Inflammatory macrophage (primary cell): ENCODE data around the gene DENND6B.

Experiments used
- DNase-seq, 2 donors: peaks; one replicate each; pipeline ENCODE4 v3.0.0-alpha.2; 2020 to 2022

The DENND6B gene

DNA sequence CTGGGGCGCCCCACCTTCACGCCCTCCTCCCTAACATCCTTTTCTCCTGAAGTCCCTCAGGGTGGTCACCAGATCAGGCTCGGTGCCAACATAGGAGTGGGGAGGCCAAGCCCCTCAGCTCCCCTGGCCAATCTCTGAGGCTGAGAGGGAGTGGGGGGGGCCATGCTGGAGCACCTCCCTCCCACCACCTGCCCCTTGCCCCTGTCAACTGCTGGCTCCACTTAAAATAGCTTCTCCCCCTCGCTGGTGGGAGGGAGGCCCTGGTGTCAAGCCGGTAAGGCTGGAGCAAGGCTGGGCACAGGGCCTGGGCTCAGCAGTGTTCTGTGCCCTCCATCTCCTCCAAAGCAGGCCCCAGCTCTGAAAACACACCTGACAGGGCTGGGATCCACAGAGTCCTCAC lies 24.2 kb downstream of the DENND6B start:
- no peak for DNase-seq

DNA sequence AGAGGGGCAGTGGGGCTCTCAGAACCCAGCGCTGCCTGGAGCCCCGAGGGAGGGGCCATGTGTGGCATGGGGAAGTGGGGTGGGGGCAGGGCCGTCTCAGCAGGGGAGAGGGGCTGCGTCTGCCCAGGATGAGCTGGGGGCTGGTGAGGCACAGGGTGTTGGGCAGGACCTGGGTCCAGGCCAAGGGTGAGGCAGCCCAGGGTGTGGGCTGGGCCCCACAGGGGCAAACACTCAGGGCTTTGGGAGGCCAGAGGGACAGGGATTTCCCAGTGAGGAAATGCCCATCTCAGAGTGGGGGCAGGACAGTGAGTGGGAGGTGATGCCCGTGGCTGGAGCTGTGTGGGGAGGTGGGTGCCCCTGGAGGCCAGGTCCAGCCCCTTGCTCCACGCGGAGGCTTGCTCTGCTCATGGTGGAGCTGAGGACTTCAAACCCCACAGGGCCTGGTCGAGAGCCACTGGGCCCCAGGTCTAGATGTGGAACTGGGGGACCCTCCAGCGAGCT lies 24.7 kb downstream of the DENND6B start:
- DNase-seq: peak; percentile 16 to 50

DNA sequence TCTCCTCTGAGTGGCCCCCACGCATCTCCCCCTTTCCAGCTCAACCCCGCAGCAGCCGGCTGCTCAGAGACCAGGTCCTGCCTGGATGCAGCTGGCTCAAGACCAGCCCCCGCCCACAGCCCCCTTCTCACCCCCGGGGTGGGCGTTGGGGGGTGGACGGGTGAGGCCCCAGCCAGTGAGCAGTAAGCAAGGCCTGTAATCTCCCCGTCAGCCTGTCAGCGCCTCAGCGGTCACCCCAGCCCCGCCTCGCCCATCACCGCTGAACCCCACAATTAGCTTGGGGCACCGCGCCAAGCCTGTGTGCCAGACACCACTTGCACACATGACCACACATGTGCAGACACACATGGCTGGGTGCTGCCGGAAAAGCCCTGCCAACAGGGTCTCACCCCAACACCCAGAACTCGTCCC lies 25.2 kb downstream of the DENND6B start:
- DNase-seq: no peak

DNA sequence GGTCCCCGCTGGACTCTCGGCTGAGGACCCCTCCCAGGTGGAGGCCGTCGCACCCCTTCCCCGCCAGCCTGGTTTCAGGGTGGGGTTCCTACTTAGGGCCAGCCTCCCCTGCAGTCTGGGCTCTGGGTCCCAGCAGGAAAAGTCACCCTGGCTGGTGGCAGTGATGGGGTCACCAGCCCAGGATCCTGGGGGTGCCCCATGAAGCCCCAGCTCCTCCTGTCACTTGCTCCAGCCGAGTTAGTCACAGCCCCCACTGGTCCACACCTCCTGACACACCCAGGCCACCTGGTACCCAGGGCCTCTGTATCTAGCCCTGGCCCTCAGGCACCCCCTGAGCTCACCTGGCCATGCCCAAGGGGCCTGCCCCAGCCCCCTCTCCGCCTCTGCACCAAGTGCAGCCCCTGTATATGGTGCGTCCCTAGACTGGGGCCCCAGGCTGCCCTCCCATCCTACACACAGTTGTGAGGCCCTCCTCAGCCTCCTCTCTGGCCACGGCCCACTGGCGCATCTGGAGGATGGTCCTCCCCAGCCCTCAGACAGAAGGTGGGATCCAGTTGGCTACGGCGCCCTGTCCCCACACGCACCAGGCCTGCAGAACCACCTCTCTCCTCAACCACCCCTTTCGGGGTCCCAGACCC lies 26.1 kb downstream of the DENND6B start:
- DNase-seq: no peak

DNA sequence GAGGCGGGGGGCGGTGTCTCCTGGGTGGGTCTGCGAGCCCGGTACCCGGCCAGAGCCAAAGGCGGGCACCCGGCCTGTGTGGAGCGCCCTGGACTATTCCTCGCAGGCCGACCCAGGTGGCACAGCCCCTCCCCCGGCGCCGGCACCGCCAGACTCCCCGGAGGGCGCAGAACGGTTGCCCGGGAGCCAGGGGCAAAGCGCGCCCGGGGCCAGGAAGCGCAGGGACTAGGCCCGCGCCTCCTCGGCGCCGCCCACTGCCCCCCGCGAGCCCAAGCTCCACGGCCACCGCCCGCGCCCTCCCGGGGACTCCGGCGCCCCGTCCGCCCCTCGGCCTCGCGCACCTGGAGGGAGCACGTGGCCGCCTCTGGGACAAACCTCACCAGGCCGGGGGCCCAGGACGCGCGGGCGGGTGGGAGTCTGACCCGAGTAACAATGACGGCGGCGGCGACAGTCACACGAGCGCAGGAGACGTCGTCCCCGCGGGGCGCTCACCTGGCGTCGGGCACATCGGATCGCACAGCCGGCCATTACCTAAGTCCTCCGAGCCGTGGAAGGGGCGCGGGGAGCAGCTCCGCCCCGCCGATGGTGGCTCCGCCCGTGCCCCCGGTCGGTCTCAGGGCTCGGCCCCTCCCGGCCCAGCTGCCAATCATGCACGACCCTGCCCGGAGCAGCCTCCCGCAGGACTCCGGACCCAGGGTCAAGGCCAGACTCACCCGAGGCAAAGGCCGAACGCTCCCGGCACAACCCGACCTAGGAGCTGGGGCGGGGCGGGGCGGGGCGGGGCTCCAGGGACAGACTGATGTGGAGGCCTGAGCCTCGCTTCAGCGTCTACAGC lies 26.8 kb downstream of the DENND6B start:
- DNase-seq: no peak

DNA sequence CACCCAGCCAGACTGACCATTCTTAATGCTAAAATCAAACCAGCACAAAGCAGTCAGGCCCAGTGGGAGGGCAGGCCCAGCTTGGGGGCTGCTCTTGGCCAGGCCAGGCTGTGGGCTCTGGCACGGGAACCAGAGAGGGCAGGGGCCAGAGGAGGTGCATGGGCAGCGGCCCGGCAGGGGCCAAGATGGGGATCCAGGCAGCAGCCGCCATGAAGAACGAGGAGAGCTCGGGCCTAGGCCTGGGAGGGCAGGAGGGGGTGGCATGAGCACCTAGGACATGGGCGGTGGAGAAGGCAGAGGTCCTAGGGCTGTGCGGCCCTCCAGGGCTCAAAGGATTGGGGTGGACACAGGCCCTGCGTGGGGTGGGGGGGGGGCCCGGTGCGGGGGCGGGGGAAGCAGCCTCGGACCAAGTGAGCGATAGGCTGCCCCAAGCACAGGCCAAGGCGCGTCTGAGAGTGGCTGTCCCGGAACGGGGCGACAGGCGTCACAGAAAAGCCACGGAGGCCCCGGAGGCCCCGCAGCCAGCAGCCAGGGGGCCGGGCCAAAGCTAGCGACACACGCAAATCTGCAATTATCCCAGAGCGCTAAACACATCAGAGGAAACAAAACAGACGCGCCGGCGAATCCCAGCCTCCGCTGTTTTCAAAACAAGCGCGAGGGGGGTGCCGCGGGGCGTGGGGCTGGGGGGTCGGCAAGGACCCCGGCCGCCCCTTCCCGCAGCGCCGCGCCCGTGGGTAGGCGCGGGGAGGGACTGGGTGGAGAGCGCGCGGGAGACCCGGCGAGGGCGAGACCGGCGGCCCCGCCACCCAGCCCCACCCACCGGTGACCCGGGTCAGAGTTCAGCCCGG lies 27.7 kb downstream of the DENND6B start:
- DNase-seq: peak in 1 of 2 donors; percentile 16

DNA sequence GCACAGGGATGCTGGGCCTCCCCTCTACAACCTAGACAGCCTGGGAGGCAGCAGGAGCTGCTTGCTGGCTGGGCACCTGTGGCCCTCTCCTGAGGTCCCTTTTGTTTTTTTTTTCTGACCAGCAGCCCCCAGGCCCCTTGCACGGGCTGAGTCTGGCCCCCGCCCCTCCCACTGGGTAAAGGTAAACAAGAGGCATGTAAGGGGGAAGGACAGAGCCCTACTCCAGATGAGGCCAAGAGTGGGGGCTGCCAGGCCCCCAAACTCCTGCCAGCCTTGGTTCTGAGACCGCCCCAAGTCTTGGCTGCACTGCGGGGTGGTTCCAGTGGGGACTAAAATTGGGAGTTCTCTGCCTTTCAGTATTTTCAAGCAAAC lies 28.6 kb downstream of the DENND6B start:
- no peak for DNase-seq

DNA sequence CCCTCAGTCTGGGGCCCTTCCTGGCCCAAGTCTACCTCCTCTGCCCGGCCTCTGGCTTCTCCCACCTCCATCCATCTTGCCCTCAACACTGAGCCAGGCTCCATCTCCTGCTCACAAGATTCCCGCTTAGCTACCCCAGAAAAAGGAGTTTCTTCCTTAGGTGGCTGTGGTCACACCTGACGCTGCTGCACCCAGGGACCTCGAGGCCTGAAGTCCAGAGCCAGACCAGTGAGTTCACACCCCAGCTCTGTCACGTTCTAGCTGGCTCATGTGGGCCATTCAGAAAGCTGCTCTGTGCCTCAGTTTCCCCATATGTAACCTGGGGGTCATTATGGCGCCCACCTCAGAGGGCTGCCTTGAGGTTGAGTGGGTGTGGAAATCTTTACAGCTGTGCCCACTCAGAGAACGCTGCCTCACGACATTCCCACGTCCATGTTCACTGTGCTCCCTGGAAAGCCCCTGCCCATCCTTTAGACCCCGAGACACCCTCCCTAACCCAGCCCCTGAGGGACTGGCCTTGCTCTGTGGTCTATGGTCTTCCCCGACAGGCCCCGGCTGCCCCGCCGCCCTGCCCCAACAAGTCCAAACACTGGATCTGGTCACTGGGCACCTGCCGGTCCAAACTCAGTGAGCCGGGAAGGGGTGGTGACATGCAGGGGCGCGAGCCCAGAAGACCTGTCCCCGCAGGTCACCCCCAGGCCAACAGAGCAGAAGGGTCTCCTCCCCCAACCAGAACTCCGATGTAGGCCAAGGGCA lies 29.1 kb downstream of the DENND6B start:
- no peak for DNase-seq

DNA sequence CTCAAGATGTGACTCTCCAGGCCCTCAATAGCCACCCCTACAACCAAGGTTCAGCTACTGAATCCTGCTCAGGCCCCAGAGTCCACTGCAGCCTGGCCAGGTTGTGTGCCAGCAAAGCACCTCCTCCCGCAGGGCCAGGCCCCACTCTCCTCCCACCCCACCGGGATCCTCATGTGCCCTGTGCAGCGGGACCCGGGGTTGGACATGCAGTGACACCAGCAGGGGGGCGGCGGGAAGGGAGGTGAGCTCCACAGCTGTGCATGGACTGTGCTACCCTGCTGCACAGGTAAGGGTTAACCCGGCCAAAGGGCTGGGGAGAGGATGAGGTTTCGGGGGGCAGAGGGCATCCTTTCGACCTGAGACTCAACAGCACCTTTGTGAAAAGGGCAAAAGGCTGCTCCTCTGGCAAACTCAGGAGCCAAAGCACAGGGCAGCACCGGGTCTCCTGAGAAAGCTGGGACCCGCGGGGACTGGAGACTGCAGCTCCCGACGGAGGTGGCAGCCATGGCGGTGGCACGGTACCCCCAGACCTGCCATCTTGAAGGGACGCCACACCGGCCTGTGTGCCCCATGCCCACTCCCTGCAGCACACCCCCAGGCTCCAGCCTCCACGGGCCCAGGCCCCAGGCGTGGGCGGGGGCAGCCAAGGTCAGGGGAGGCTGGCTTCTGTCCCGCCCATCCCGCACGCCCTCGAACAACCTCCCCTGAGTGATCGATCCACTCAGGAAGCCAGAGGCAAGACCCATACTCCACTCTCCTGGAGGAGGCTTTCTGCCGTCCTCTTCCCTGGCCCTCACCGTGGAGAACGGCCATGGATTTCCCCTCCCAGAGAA lies 29.9 kb downstream of the DENND6B start:
- DNase-seq: no peak

DNA sequence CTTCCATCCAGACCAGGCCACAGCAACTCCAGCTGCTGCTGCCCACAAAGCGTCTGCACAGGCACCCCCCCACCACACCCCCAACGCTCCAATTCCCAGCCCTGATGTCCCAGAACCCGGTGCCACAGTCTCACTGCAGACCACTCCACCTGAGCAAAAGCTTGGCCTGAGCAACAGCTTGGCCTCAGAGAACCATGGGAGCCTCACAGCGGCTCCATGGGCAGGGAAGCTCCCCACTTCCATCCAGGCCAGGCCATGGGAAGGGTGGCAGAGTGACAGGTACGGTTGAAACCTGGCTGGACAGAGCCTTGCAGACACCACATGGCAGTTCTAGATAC lies 32.5 kb downstream of the DENND6B start:
- no peak for DNase-seq

DNA sequence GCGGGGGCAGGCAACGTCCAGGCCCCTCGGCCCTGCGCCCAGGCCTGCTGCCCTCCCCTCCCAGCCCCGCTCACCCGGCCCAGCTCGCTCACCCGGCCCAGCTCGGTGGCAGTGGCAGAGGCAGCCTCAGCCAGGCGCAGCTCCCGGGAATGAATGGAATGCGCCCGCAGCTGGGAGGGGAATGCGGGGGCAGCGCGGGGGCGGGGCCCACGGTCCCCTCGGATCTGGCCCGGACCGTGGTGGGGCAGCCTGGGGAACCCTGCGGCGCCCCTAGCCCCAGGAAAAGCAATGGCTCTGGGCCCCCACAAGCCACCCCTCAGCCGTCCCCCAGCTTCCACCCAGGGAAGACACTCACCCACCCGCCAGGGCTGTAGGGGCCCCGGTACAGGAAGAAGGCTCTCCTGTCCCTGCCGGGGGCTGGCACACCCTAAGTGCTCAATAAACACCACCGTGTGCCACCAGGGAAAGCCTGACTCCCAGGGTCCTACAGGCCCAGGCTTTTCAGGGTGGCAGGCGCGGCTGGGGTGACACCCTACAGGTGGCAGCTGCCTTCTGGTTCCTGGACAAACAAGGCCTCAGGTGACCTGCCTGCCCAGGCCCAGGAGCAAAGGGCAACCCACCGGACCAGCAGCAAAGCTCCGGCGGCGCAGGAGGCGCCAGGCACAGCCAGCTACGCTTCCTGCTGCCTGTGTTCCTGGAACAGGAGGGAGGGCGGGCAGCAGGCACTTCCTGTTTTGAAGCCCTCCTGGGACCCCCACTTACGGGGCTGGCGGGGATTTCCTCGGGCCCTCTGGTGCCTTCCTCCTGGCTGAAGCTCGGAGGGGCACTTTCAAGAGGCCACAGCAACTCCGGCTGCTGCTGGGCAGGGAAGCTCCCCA lies 33.1 kb downstream of the DENND6B start:
- no peak for DNase-seq

DNA sequence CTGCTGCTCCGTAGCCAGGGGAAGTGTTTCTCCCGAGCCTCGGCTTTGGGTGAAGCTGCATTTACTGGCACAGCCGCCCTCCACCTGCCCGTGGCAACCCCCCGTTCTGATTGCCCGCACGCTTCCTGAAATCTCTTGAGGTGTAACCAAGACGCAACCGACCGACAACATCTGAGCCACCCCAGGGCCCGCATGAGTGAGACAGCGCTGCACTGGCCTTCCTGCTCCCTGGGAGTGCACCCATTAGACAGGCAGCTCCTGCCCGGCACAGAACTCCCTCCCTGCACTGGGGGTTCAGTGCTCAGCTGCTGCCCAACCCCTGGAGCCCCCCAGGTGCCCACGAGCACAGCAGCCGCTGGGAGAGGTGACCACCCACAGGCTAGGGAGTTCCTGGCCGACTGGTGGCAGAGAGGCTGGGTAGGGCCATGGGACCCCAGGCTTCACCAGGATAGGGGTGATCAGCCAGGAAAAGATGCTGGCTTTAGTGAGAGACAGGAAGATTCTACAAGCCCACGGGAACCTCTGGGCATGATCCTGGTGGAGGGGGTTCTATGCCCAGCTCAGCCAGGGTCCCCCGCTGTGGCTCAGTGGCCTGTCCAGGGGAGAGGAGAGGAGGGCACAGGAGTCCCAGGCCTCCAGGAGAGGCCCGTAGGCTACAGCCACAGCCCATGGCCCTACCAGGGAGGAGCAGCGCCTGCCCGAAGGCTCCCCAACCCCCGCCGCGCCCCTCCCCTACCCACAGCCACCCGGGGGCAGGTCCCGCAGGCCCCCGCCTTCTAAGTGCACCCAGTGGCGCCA lies 34.0 kb downstream of the DENND6B start:
- DNase-seq: no peak

DNA sequence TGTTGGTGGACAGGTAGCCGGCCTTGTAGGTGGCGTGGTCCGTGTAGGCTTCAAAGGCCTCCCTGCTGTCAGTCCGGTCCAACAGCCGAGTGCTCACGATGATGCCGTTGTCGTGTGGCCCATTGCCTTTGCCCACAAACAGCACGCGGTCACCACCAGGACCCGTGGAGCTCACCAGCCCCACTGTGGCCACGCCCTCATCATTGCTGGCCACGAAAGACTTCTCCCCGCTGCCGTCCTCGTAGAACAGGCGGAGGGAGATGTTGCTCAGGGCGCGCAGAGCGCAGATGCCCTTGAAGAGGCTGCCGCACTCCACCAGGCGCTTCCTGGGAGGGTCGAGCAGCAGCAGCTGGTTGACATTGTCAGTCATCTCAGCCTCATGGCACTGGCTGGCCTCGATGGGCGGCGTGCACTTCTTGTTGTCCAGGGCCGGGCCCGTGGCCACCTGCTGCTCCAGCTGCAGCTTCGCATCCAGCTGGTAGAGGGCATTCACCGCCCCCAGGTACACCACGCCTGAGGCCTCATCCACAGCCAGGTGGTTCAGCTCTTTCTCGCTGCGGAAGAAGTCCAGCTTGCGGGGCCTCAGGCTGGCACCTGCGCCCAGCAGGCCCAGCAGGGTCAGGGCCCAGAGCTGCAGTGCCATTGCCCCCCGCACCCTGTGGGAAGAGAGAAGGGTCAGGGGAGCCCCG lies 36.7 kb downstream of the DENND6B start:
- DNase-seq: no peak

DNA sequence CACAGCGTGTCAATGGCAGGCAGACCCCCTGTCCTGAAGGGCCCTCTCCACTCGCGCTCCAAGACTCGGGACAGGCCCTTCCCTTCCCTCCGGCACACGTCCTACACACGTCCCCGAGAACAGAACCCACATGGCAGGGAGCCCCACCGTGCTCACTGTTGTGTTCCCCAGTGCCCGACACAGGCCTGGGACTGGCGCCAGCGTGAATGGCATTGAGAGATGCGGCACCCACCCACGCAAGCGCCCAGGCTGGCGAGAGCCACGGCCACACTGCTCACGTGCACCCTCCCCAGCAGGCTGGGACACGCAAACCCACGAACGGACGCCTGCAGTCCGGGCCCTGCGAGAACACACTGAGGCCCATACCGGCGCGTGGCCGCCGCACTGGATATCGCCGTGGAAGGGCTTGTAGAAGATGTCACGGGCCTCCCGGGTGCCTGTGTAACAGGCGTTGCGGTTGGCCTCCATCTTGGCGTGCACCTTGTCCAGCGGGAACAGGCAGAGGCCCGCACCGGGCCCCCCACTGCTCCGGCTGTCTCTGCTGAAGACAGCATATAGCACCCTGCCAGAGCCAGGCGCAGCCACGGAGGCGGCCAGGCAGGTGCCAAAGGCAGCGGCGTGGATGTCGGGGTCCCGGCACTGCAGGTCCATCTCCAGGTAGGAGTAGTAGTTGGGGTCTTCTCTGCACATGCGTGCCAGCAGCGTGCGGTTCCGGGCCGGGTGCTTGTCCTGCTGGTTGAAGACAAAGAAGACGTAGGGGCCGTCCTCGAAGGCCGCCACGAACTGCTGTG lies 37.5 kb downstream of the DENND6B start:
- DNase-seq: no peak

DNA sequence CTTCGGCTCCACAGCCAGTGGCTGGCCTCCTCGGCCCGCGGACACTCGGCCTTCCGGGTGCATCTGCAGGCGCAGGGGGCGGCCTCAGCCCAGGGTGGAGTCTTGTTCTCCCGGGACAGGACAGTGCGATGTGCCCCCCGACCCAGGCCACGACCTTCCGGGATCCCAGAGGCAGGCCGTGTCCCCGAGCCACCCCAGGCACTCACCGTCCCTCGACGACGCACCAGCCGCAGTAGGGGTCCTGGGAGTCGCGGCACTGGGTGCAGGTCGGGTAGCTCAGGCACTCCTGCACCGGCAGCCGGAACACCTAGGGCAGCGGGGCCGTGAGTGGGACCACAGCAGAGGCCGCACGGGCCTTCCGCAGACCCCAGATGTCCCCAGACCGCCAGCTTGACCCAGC lies 39.1 kb downstream of the DENND6B start:
- DNase-seq: no peak

DNA sequence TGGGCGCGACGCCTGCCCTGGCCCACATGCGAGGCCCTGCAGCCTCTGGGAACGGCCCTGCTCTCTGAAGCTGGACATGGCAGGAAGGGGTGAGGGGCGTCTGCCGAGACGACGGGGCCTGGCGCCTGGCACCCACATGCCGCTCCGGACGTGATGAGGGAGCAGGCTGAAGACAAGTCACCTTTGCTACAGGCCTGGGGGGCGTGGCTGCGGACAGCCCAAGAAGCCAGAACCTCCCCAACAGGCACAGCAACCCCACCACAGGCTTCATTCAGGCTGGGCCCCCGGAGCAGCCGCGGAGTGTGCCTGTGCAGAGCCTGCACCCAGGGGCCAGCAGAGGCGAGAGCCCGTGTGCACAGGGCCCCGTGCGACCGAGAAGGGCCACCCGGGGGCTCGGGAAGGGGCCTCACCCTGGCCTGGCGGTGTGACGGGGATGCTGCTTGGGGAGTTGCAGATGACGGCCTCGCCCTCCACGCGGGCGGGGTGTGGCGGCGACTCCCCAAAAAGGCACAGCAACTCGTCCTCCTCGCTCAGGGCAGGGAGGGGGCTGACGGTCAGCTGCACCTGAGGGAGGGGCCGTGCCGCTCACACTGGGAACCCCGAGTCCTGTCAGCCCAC lies 40.0 kb downstream of the DENND6B start:
- no peak for DNase-seq

DNA sequence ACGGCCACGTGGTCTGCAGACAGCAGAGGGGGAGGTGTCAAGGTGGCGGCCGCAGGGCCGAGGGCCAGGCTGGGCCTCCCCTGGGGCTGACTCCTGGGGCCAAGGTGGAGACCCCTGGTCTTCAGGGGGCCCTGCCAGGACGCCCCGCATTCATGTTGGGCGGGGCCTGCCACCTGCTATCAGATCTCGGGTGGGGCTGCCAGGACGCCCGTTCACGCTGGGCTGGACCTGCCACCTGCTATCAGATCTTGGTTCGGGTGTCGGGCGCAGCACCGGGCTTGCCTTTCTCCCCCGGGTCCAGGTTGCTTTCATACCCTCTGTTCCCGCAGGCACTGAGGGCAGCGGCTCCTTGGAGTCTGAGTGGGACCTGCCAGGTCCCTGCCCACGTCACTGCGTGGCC lies 40.5 kb downstream of the DENND6B start:
- no peak for DNase-seq
